Spleen (tissue), 7 donors: ENCODE measurements around the gene CYP3A4.

Source experiments
- POLR2A ChIP-seq, 3 donors: fragments of 450-650 bp; IDR thresholded peaks; one replicate each; pipeline ENCODE4 v1.5.1; 2017; ENCODE audit warnings: antibody characterized with exemption in 3 of 3, mild to moderate bottlenecking in 1 of 3
- POLR2AphosphoS5 ChIP-seq, 3 donors: sonication (generic); formaldehyde crosslinking; IDR thresholded peaks; one replicate each; pipeline ENCODE4 v1.5.1; 2017; ENCODE audit warnings: antibody characterized with exemption in 3 of 3
- TF ChIP-seq, protein P1 (sequence below), 11 experiments: fragments of 200-600 bp in 7 of 11; fragments of 450-650 bp in 4 of 11; sonication (generic) in 4 of 11; IDR thresholded peaks in 8 of 11; conservative IDR thresholded peaks in 3 of 11; 1 replicate in 7 of 11; 2 replicates in 4 of 11; pipeline versions ENCODE4 v1.4.0 to v1.8.0; 2016 to 2021; ENCODE audit warnings: antibody characterized with exemption in 11 of 11, inconsistent platforms in 4 of 11, mild to moderate bottlenecking in 1 of 11
- donor health status: DM: no; HTN: no; CAD: no; lungs with moderate emphysema.
- donor health status: DM: no; HTN: no; CAD: no.
- donor health status: DM: no; HTN: no; CAD: no.

DNA sequence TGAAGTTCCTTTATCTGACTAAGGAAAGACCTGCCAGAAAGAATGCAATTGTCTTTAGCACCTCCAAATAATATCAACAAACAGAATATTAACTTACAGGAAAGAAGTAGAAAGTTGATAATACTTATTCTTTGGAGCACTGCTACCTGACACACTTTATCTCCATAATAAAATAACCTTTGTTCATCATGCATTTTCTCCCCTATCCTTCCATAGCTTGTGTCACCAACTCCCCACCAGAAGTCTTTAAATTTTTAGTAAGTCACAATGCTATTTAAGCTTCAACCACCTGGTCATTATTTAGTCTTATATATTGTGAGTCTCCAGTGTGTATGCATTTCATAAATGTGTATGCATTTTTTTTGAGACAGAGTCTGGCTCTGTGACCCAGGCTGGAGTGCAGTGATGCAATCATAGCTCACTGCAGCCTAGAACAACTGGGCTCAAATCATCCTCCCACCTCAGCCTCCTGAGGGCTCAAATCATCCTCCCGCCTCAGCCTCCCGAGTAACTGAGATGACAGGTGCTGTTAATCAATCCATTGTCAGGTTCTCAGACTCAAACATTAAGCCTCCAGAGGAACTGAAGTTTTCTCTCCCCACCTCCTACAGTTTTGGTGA lies 36.5 kb upstream of the CYP3A4 start:
- TF ChIP-seq POLR2AphosphoS5 (IDR thresholded peaks at IDR 0.05) = no peak
- TF ChIP-seq, protein P1, sequence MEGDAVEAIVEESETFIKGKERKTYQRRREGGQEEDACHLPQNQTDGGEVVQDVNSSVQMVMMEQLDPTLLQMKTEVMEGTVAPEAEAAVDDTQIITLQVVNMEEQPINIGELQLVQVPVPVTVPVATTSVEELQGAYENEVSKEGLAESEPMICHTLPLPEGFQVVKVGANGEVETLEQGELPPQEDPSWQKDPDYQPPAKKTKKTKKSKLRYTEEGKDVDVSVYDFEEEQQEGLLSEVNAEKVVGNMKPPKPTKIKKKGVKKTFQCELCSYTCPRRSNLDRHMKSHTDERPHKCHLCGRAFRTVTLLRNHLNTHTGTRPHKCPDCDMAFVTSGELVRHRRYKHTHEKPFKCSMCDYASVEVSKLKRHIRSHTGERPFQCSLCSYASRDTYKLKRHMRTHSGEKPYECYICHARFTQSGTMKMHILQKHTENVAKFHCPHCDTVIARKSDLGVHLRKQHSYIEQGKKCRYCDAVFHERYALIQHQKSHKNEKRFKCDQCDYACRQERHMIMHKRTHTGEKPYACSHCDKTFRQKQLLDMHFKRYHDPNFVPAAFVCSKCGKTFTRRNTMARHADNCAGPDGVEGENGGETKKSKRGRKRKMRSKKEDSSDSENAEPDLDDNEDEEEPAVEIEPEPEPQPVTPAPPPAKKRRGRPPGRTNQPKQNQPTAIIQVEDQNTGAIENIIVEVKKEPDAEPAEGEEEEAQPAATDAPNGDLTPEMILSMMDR (IDR thresholded peaks at IDR 0.05 in 8 of 11, conservative IDR thresholded peaks at IDR 0.05 in 3 of 11) = no peak
- no peak for TF ChIP-seq POLR2A (IDR thresholded peaks at IDR 0.05)
